Stomach smooth muscle (tissue), 2 donors: Measurements from ENCODE around the gene RHO.

Experiments used
- H3K27ac ChIP-seq: one replicate; pipeline ENCODE4 v1.7.0; 2013; ENCODE audit warnings: mild to moderate bottlenecking, low read length, inconsistent platforms
- H3K27me3 ChIP-seq, 2 donors: one replicate each; pipeline ENCODE4 v1.7.0; 2013; ENCODE audit warnings: low read length in 2 of 2; ENCODE audit not compliant: insufficient read depth in 2 of 2, control insufficient read depth in 1 of 2
- H3K36me3 ChIP-seq, 2 donors: one replicate each; pipeline ENCODE4 v1.7.0; 2013; ENCODE audit warnings: low read length in 2 of 2; ENCODE audit not compliant: control insufficient read depth in 2 of 2, insufficient read depth in 2 of 2
- H3K4me1 ChIP-seq: one replicate; pipeline ENCODE4 v1.7.0; 2013; ENCODE audit warnings: low read length; ENCODE audit not compliant: control insufficient read depth, insufficient read depth
- H3K4me3 ChIP-seq, 2 donors: one replicate each; pipeline ENCODE4 v1.7.0; 2013; ENCODE audit warnings: low read length in 2 of 2
- H3K9ac ChIP-seq, 2 donors: one replicate each; pipeline ENCODE4 v1.7.0; 2013; ENCODE audit warnings: low read length in 2 of 2, mild to moderate bottlenecking in 1 of 2
- H3K9me3 ChIP-seq, 2 donors: one replicate each; pipeline ENCODE4 v1.7.0; 2013; ENCODE audit warnings: low read length in 2 of 2; ENCODE audit not compliant: control insufficient read depth in 2 of 2
- donor health status: healthy.
- donor health status: Pancreatic carcinoma.

RHO gene

DNA sequence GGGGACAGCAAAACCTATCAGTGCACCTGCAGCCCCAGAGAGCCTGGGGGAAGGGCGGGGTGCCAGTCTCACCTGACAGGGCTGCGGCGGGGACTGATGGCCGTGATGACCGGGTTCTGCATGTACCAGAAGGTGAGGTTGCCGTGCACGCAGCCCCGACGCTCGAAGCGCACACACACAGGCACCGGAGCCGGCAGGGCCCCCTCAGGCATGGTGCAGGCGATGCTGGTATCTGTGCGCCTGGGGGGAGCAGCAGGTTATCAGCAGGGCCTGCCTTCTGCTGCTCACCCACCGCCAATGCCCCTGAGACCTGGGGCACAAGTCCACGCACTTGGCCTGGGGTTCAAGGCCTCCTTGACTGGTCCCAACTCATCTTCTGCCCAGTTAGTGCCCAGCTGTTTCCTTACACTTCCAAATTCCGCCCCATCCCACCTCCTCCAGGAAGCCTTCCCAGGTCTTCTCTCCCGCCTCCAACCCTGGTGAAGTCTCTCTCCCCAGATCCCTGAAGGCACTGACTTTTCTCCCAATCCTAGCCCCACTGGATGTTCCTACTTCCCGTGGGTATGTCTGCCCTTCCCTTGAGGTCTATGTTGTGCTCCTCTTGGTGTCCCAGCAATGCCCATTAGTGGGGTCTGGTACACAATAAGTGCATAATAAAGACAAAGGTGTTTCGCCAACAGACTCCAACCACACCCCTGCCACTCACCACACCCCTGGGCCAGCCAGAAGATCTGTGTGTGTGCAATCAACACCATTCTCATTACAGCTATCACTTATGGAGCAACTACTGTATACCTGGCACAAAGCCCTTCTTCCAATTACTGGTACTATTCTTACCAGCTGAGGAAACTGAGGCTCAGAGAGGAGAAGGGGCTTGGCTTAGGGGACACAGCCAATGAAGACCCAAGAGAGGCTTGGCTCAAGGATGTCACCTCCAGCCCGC is 43.4 kb downstream of the RHO start:
- Histone ChIP-seq H3K4me3 (no peak overlapping the region), H3K9ac (no peak overlapping the region), H3K9me3 (no peaks in the 10 kb centered on the region), H3K27ac (no peak overlapping the region), H3K36me3 (peaks cover 0 to 5% of the 10 kb centered on the region in 2 donors), H3K4me1 (peaks cover 5% of the 10 kb centered on the region), H3K27me3 (no peaks in the 10 kb centered on the region)

DNA sequence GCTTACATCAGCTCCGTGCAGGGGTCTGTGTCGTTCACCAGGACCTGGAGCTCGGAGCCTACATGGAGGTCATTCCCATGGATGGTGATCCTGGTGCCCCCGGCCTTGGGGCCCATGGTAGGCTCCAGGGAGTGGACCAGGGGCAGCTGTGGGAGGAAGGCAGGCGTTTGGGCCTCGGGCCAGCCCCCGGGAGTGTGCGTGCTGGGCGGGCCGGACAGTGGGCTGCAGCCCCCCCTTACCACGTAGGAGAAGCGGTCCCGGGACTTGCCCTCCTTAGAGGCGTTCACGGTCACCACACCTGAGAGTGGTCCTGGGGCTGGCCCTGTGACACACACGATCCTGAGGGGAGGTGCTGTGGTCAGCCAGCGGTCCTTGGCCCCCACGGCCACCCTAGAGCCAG is 44.2 kb downstream of the RHO start:
- H3K36me3 ChIP-seq = peaks cover 0 to 5% of the 10 kb centered on the region in 2 donors
- H3K27ac ChIP-seq = no peak overlapping the region

DNA sequence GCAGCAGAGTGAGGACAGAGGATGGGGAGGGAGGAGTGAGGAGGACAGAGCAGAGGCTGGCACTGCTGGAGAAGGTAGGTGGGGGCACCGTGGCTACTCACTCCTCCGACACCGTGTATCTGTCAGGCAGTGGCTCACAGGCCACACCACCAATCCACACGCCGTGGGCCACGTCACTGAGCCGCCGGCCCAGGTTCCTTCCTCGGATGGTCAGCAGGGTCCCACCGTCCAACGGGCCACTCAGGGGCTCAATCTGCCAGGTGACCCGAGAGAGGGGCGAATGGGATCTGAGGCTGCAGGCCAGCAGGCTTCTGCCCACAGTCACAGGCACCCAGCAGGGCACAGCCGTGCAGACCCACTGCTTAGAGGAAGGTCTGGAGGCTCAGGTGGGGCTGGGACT is 45.1 kb downstream of the RHO start:
- Histone ChIP-seq H3K27ac (no peak overlapping the region), H3K4me3 (no peak overlapping the region), H3K27me3 (no peaks in the 10 kb centered on the region), H3K9ac (no peak overlapping the region), H3K9me3 (no peaks in the 10 kb centered on the region), H3K36me3 (peaks cover 0 to 5% of the 10 kb centered on the region in 2 donors), H3K4me1 (no peaks in the 10 kb centered on the region)

More for the DNA sequence above, 44.2 kb downstream of the RHO start:
- H3K9ac ChIP-seq = no peak overlapping the region
- H3K27me3 ChIP-seq = no peaks in the 10 kb centered on the region
- no peaks in the 10 kb centered on the region for H3K4me1 ChIP-seq
- no peak overlapping the region for H3K4me3 ChIP-seq
- no peaks in the 10 kb centered on the region for H3K9me3 ChIP-seq

DNA sequence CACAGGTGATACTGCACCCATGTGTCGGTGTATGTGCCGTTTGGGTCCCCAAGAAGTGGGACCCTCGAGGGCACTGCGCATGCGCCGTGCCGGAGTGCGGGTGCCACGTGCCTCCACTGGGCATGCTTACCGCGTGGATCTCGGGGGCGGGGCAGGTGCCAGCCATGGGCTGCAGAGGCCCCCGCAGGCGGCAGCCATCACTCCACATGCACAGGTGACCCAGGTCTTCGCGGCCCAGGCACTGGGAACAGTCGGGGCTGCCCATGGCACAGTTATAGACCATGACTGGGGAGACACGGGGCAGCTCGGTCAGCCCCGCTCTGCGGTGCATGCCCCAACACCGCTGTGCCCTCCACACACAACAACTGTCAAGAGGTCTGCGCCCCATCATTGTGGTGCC is 45.8 kb downstream of the RHO start:
- H3K9ac ChIP-seq = no peak overlapping the region
- no peak overlapping the region for H3K4me3 ChIP-seq
- peaks cover 0 to 5% of the 10 kb centered on the region in 2 donors for H3K36me3 ChIP-seq
- H3K9me3 ChIP-seq = no peaks in the 10 kb centered on the region
- no peaks in the 10 kb centered on the region for H3K27me3 ChIP-seq
- no peak overlapping the region for H3K27ac ChIP-seq
- H3K4me1 ChIP-seq = no peaks in the 10 kb centered on the region

DNA sequence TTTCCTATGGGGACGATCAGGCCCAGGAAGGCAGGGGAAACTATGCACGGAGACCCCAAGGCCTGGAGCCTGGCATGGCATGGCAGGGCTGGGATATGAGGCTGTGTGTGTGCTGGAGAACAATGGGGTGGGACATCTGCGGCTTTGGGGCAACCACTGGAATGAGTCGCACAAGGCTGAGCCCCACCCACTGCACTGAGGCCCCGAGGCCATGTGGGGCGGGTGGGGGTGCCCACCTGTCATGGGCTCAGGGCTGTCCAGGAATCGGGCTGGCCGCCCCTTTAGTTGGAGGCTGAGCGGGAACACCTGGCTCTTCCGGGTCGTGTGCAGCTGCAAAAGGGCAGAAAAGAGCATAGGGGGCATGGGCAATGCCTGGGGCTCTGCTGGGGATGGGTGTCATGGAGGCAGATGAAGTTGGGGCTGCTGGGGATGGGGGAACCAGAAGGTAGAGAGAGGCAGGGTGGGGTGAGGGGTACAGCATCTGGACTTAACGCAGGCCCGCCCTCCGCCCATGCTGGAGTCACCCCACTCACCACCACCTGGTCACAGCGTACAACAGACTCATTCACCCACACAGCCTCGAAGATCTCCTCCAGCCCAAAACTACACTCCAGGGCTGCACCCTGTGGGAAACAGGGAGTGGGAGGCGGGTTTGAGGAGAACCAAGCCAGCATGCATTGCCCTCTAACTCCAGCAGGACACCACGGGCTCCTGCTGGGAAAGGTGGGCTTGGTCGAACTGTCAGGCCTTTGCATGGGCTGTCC is 47.0 kb downstream of the RHO start:
- no peak overlapping the region for H3K27ac ChIP-seq
- H3K4me1 ChIP-seq = no peaks in the 10 kb centered on the region
- no peak overlapping the region for H3K9ac ChIP-seq
- no peaks in the 10 kb centered on the region for H3K27me3 ChIP-seq
- H3K9me3 ChIP-seq = no peaks in the 10 kb centered on the region
- peaks cover 0 to 5% of the 10 kb centered on the region in 2 donors for H3K36me3 ChIP-seq
- H3K4me3 ChIP-seq = no peak overlapping the region

DNA sequence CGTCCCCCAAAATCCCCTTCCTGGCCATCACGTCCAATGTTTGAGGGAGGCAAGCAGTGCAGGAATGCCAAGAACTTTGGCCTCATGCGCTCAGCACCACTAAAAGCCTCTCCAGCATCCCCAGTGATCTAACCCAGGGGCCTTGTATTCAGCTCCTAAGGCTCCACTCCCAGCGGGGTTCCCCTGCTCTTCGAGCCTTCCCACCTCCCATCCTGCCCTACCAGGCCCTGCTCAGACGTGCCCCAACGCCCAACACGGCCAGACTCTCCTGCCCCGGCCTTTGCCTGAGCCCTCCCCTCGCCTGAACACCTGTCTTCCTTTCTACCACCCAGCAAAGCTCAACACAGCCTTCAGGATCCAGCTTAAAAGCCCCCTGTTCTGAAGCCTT is 47.6 kb downstream of the RHO start:
- Histone ChIP-seq H3K4me3 (no peak overlapping the region), H3K27ac (no peak overlapping the region), H3K27me3 (no peaks in the 10 kb centered on the region), H3K9me3 (no peaks in the 10 kb centered on the region), H3K36me3 (peaks cover 0 to 5% of the 10 kb centered on the region in 2 donors), H3K9ac (no peak overlapping the region), H3K4me1 (no peaks in the 10 kb centered on the region)

DNA sequence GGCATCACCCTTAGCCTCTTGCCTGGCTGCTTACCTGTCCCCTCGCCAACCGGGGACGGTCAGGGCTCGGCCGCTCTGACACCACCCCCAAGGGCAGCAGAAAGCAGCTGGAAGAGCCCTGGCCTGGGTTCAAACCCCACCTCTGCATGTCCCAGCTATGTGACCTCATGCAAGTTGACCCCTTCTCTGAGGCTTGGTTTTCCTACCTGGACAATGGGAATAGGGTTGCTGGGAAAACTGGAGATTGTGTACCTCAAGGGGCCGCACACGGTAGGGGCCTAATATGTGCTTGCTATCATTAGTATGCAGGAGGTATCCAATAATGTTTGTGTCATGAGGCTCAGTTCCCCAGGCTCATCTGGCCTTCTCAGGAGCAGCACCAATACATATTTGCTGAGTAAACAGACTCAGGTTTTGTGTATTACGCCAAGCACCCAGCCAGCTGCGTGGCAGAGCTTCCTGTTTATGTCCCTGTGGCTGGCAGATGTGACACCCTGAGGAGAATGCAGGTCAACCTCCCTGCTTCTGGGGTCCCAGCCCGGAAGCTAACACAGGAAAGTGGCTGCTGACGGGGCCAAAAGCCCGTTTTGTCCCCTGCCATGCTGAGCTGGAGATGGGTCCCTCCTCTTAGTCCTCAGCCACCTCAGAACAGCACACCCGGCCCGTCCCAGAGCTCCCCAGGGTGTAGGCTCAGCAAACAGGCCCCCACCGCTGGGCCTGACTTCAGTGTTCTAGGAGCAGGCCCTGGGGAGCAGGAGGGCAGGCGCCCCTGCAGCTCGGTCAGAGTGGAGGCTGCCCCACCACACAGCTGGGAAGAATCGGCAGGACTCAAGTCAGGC is 48.3 kb downstream of the RHO start:
- H3K9ac ChIP-seq = no peak overlapping the region

DNA sequence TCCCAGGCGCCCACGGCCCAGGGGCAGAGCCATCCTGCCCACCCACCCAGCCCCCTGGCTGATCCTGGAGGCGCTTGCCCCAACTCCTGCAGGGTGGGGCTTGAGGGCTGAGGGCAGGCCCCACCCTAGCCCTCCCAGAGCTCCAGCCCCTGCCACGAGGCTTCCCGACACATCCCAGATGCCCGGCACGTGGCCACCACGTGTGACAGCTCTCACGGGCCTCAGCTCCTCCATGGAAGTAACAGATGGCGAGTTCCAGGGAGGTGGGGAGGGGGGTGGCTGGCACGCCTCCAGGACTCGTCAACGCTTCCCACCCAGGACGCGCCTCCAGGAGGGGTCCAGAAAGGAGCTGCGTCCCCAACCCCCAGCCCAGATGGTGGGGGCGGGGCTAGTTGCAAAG is 48.9 kb downstream of the RHO start:
- H3K4me1 ChIP-seq = no peaks in the 10 kb centered on the region
- H3K27ac ChIP-seq = no peak overlapping the region
- no peaks in the 10 kb centered on the region for H3K27me3 ChIP-seq
- H3K9me3 ChIP-seq = no peaks in the 10 kb centered on the region
- peaks cover 0 to 3% of the 10 kb centered on the region in 2 donors for H3K36me3 ChIP-seq
- no peak overlapping the region for H3K4me3 ChIP-seq
- no peak overlapping the region for H3K9ac ChIP-seq

More for the DNA sequence above, 48.3 kb downstream of the RHO start:
- Histone ChIP-seq H3K27ac (no peak overlapping the region), H3K27me3 (no peaks in the 10 kb centered on the region), H3K9me3 (no peaks in the 10 kb centered on the region), H3K4me1 (no peaks in the 10 kb centered on the region), H3K4me3 (no peak overlapping the region), H3K36me3 (peaks cover 0 to 5% of the 10 kb centered on the region in 2 donors)

DNA sequence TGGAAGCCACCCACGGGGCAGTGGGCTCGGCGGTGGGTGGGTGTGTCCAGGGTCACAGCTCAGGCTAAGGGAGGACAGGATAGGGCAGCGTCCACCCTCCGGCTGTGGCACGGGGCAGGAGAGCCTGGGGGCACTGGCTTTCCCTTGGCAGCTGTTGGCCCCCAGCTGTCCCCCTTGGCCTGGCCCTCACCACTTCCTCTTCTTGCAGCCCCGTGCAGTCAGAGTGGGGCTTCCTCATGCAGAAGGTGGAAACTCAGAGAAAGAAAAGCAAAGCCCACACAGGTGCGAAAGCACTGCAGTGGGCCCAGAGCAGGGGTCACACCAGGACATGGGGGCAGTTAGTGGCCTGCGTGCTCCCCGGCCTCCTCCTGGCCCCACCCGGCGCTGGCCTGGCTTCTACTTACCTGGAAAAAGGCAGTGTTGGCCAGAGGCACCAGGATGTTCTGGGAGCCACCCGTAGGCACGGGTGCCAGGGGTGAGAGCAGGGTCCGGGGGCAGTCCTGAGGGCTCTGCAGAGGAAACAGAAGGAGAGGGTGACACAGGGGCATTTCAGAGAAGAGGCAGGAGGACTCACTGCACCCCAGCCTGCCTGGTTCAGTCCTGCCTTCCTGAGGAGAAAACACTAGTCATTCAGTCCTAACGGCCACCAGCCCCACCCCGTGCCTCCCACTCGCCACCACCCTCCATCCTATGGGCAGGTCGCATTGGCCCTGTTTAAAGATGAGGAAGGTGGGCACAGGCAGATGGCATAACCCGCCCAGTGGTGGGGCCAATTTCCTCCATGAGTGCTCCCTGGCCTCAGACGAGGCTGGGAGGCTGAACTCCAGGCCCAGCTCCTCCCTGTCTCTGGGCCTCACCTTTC is 49.7 kb downstream of the RHO start:
- Histone ChIP-seq H3K36me3 (peaks cover 0 to 3% of the 10 kb centered on the region in 2 donors), H3K4me3 (no peak overlapping the region), H3K27ac (no peak overlapping the region), H3K9me3 (no peaks in the 10 kb centered on the region), H3K27me3 (no peaks in the 10 kb centered on the region), H3K4me1 (no peaks in the 10 kb centered on the region), H3K9ac (no peak overlapping the region)

DNA sequence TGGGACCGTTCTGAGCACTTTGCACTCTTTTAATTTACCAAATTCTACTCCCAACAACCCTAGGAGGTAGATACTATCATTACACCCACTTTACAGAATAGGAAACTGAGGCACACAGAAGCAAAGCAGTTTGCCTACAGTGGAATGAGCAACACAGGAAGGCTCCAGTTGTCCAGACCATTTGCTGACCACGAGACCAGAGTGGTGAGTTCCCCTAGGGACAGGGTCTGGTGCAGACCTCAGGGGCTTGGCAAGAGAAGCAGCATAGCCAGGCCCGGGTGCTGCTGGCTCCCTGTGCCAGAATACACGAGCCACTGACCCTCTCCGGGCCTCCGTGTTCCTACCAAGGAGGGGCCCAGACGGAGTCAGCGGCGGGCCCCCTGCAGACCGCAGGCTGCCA is 51.6 kb downstream of the RHO start:
- no peaks in the 10 kb centered on the region for H3K9me3 ChIP-seq
- peaks cover 0 to 2% of the 10 kb centered on the region in 2 donors for H3K36me3 ChIP-seq
- H3K4me1 ChIP-seq = no peaks in the 10 kb centered on the region
- H3K27ac ChIP-seq = no peak overlapping the region
- H3K27me3 ChIP-seq = no peaks in the 10 kb centered on the region
- no peak overlapping the region for H3K4me3 ChIP-seq
- no peak overlapping the region for H3K9ac ChIP-seq
